ENCODE results near the gene ZYG11B. TPM values are rescaled to one million over a fixed set of nuclear protein-coding genes. Genes with fewer than 3 reads are reported as not detected.
"Not testable (repeated sequence)": the region's sequence is repeated elsewhere in the genome, so short reads cannot be mapped to it uniquely, and the experiment has no call there.

The ZYG11B gene
- total and polyA plus RNA-seq, 4 experiments from 2014 or later, result 6.1 to 23.1 (median 19.4) TPM

GRCh38 chr1:52857443-52857842 lies 131.2 kb downstream of the ZYG11B start:
- no peaks in the 10 kb centered on the region for H3K4me1 ChIP-seq (ENCODE audit: insufficient read depth, low read length)
- H3K27me3 ChIP-seq (ENCODE audit: insufficient read depth, low read length), result no peaks in the 10 kb centered on the region
- H3K36me3 ChIP-seq (ENCODE audit: insufficient read depth, low read length), result no peaks in the 10 kb centered on the region
- H3K4me3 ChIP-seq (ENCODE audit: low read length in 2 of 2), result no peak overlapping the region
- no peak overlapping the region for H3K27ac ChIP-seq (ENCODE audit: low read depth, low read length)
- Mint-ChIP-seq H3K27ac (no peak overlapping the region), H3K9me3 (no peaks in the 10 kb centered on the region), H3K36me3 (no peaks in the 10 kb centered on the region), H3K27me3 (peaks cover 0 to 5% of the 10 kb centered on the region in 2 donors), H3K4me3 (no peak overlapping the region), H3K4me1 (no peaks in the 10 kb centered on the region)
- ChIA-PET CTCF (ENCODE audit: partially characterized antibody) (no interaction called here), POLR2A (ENCODE audit: partially characterized antibody) (no interaction called here)
- H3K9me3 ChIP-seq (ENCODE audit: control insufficient read depth in 1 of 2, low read length in 2 of 2), result no peaks in the 10 kb centered on the region
- intact Hi-C loops (cut with micrococcal nuclease), result no loop called here
- no peak for DNase-seq

- H3K4me3 Mint-ChIP-seq, result no peak overlapping the region
- no peaks in the 10 kb centered on the region for H3K27me3 ChIP-seq (ENCODE audit: insufficient read depth, low read length)
- H3K4me1 Mint-ChIP-seq, result no peaks in the 10 kb centered on the region
- no peak overlapping the region for H3K4me3 ChIP-seq (ENCODE audit: low read length in 2 of 2)
- ChIA-PET CTCF (ENCODE audit: partially characterized antibody) (interaction anchor here (1.4 kb wide), 1 partner anchor 10 kb away, joined by 4 read pairs; no protein-coding TSS in a partner anchor), POLR2A (ENCODE audit: partially characterized antibody) (no interaction called here)
- peak overlapping the region in 1 of 7 donors; percentile 29 for H3K27ac Mint-ChIP-seq
- no peaks in the 10 kb centered on the region for H3K9me3 Mint-ChIP-seq
- H3K36me3 Mint-ChIP-seq, result no peaks in the 10 kb centered on the region
- H3K27ac ChIP-seq (ENCODE audit: low read depth, low read length), result no peak overlapping the region
- H3K36me3 ChIP-seq (ENCODE audit: insufficient read depth, low read length), result no peaks in the 10 kb centered on the region
- no peaks in the 10 kb centered on the region for H3K4me1 ChIP-seq (ENCODE audit: insufficient read depth, low read length)
- intact Hi-C loops (cut with micrococcal nuclease), result no loop called here
- H3K27me3 Mint-ChIP-seq, result peaks cover 0 to 3% of the 10 kb centered on the region in 2 donors
- DNase-seq, result no peak
- H3K9me3 ChIP-seq (ENCODE audit: control insufficient read depth in 1 of 2, low read length in 2 of 2), result no peaks in the 10 kb centered on the region
Observed at GRCh38 chr1:52862666-52863458, 136.6 kb downstream of the ZYG11B start.

DNA sequence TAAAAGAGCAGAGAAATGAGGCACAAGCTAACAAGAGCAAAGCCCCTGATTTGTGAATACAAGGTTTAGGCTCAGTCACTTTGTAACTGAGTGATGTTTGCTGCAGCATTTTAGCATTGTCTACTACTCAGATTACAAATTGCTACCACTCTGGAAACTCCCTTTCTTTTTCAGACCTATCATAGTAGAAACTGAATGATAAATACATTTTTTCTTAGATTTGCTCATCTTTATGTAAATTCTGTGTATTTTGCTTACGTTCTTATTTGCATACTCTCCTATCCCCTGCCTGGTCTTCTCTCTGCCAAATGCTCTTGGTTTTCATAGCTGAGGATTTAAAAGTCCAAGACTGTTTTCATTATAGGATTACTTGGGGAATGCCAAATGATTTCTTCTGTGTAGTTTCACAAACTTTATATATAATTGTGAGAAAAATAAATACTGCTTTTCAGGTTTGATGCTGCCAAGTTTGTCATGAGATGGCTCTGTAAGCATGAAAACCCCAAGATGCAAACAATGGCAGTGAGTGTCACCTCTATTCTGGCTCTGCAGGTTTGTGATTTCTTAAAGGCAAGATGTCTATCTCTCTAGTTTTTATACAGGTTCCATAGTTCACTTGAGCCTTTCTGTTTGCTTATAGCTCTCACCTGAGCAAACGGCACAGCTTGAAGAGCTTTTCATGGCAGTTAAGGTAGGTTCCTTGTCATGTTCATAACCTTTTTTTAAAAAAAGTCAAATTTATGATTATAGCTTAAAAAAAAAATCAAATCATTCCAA lies 141.0 kb downstream of the ZYG11B start:
- Histone ChIP-seq H3K36me3 (ENCODE audit: insufficient read depth, low read length) (no peaks in the 10 kb centered on the region), H3K4me1 (ENCODE audit: insufficient read depth, low read length) (no peaks in the 10 kb centered on the region), H3K27me3 (ENCODE audit: insufficient read depth, low read length) (no peaks in the 10 kb centered on the region), H3K27ac (ENCODE audit: low read depth, low read length) (no peak overlapping the region), H3K4me3 (ENCODE audit: low read length in 2 of 2) (no peak overlapping the region), H3K9me3 (ENCODE audit: control insufficient read depth in 1 of 2, low read length in 2 of 2) (no peaks in the 10 kb centered on the region)
- no peak for DNase-seq
- POLR2A ChIA-PET (ENCODE audit: partially characterized antibody), result no interaction called here
- Mint-ChIP-seq H3K9me3 (no peaks in the 10 kb centered on the region), H3K27me3 (peaks cover 3% of the 10 kb centered on the region in 2 donors), H3K27ac (no peak overlapping the region), H3K4me3 (no peak overlapping the region), H3K4me1 (no peaks in the 10 kb centered on the region), H3K36me3 (no peaks in the 10 kb centered on the region)
- intact Hi-C loops (cut with micrococcal nuclease), result no loop called here
- CTCF ChIA-PET (ENCODE audit: partially characterized antibody), result no interaction called here

GRCh38 chr1:52869727-52870126 lies 143.5 kb downstream of the ZYG11B start:
- H3K4me3 Mint-ChIP-seq; H3K4me3 ChIP-seq (ENCODE audit: low read length in 2 of 2); intact Hi-C loops (cut with micrococcal nuclease); H3K36me3 Mint-ChIP-seq; H3K9me3 ChIP-seq (ENCODE audit: control insufficient read depth in 1 of 2, low read length in 2 of 2); H3K4me1 Mint-ChIP-seq; H3K27ac Mint-ChIP-seq; DNase-seq; POLR2A ChIA-PET (ENCODE audit: partially characterized antibody); H3K4me1 ChIP-seq (ENCODE audit: insufficient read depth, low read length); H3K9me3 Mint-ChIP-seq; H3K27ac ChIP-seq (ENCODE audit: low read depth, low read length); H3K27me3 Mint-ChIP-seq; CTCF ChIA-PET (ENCODE audit: partially characterized antibody); H3K27me3 ChIP-seq (ENCODE audit: insufficient read depth, low read length); H3K36me3 ChIP-seq (ENCODE audit: insufficient read depth, low read length): not testable (repeated sequence)

DNA sequence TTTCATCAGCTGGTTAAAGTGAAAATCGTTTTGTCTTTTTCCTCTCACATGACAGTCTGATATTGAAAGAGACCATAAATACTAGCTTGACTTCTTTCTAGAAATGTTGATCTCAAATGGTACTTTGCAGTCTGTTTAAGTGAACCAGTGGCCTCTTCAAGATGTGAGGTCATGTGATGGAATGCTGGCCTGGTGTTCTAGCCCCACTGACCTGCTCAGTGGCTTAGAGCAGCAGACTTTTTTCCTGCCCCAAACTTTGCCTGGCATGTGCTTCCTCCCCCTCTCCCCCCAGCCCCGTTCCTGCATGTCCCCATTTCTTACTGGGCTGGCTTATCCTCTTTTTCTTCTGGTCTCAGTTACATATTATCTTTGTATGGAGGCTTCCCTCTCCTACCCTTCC lies 150.6 kb downstream of the ZYG11B start:
- intact Hi-C loops (cut with micrococcal nuclease), result no loop called here
- Histone ChIP-seq H3K4me3 (ENCODE audit: low read length in 2 of 2) (no peak overlapping the region), H3K36me3 (ENCODE audit: insufficient read depth, low read length) (no peaks in the 10 kb centered on the region), H3K9me3 (ENCODE audit: control insufficient read depth in 1 of 2, low read length in 2 of 2) (no peaks in the 10 kb centered on the region), H3K4me1 (ENCODE audit: insufficient read depth, low read length) (no peaks in the 10 kb centered on the region), H3K27ac (ENCODE audit: low read depth, low read length) (no peak overlapping the region), H3K27me3 (ENCODE audit: insufficient read depth, low read length) (no peaks in the 10 kb centered on the region)
- CTCF ChIA-PET (ENCODE audit: partially characterized antibody), result no interaction called here
- Mint-ChIP-seq H3K36me3 (no peaks in the 10 kb centered on the region), H3K9me3 (no peaks in the 10 kb centered on the region), H3K27ac (no peak overlapping the region), H3K4me3 (no peak overlapping the region), H3K27me3 (peaks cover 0 to 3% of the 10 kb centered on the region in 2 donors), H3K4me1 (no peaks in the 10 kb centered on the region)
- DNase-seq, result no peak
- POLR2A ChIA-PET (ENCODE audit: partially characterized antibody), result no interaction called here

Other genes starting within 250 kb of the ZYG11B start
- 100 to 1,000 TPM; 151 to 159 TPM for gene TUT4, start 173.4 kb upstream of the ZYG11B start, total RNA-seq
- gene TUT4, start 173.4 kb upstream of the ZYG11B start, polyA plus RNA-seq, result 10 to 100 TPM; 22.4 to 42.7 TPM
- gene GPX7, start 124.1 kb upstream of the ZYG11B start, total RNA-seq, result 10 to 100 TPM; 26.3 to 27.5 TPM
- 10 to 100 TPM; 34.1 to 34.4 TPM for gene GPX7, start 124.1 kb upstream of the ZYG11B start, polyA plus RNA-seq
- 10 to 100 TPM; 64.8 to 75.6 TPM for gene SHISAL2A, start 93.3 kb upstream of the ZYG11B start, total RNA-seq
- 1 to 10 TPM; 3.2 to 8.4 TPM for gene SHISAL2A, start 93.3 kb upstream of the ZYG11B start, polyA plus RNA-seq
- gene COA7, start 28.1 kb upstream of the ZYG11B start, total RNA-seq, result 1 to 10 TPM; 2.9 to 3.9 TPM
- 1 to 10 TPM; 2.3 to 5.3 TPM for gene COA7, start 28.1 kb upstream of the ZYG11B start, polyA plus RNA-seq
- not detected for gene ZYG11A, start 116.3 kb downstream of the ZYG11B start, total RNA-seq
- under 1 TPM in 1 of 2 donors, not detected in 1; 0.03 TPM for gene ZYG11A, start 116.3 kb downstream of the ZYG11B start, polyA plus RNA-seq
- 100 to 1,000 TPM; 164 to 179 TPM for gene ECHDC2, start 195.3 kb downstream of the ZYG11B start, total RNA-seq
- gene ECHDC2, start 195.3 kb downstream of the ZYG11B start, polyA plus RNA-seq, result 10 to 100 TPM; 23.4 to 44.8 TPM
- gene SCP2, start 200.8 kb downstream of the ZYG11B start, total RNA-seq, result 10 to 100 TPM; 49.7 to 52.1 TPM
- gene SCP2, start 200.8 kb downstream of the ZYG11B start, polyA plus RNA-seq, result 100 to 1,000 TPM; 145 to 260 TPM